ENCODE measurements around the gene PTPRN. TPM values are rescaled to one million over a fixed set of nuclear protein-coding genes. Genes with fewer than 3 reads are reported as not detected.
"Not testable (repeated sequence)": the region's sequence is repeated elsewhere in the genome, so short reads cannot be mapped to it uniquely, and the experiment has no call there.

Gene PTPRN
- total RNA-seq, 1 donor from 2014 or later = 4.1 TPM

- no peak for TF ChIP-seq CTCF (conservative IDR thresholded peaks at IDR 0.05)
- no peaks in the 10 kb centered on the region for H3K36me3 Mint-ChIP-seq (ENCODE audit: low read depth)
- DNase-seq (ENCODE audit: low read depth, low spot score) = no peak
- H3K9me3 Mint-ChIP-seq = no peaks in the 10 kb centered on the region
- H3K27me3 Mint-ChIP-seq (ENCODE audit: low read depth) = peaks cover 90% of the 10 kb centered on the region
- no peak overlapping the region for H3K27ac Mint-ChIP-seq (ENCODE audit: unreplicated experiment)
- H3K4me1 Mint-ChIP-seq = no peaks in the 10 kb centered on the region
- no peak overlapping the region for H3K4me3 Mint-ChIP-seq
Observed at GRCh38 chr2:219325136-219325535, 15.9 kb upstream of the PTPRN start.

GRCh38 chr2:219323434-219323833, 14.2 kb upstream of the PTPRN start:
- no peaks in the 10 kb centered on the region for H3K4me1 Mint-ChIP-seq
- H3K27me3 Mint-ChIP-seq (ENCODE audit: low read depth) = peaks cover 78% of the 10 kb centered on the region
- no peak for DNase-seq (ENCODE audit: low read depth, low spot score)
- TF ChIP-seq CTCF (conservative IDR thresholded peaks at IDR 0.05) = no peak
- no peaks in the 10 kb centered on the region for H3K9me3 Mint-ChIP-seq
- no peak overlapping the region for H3K4me3 Mint-ChIP-seq
- H3K27ac Mint-ChIP-seq (ENCODE audit: unreplicated experiment) = no peak overlapping the region
- H3K36me3 Mint-ChIP-seq (ENCODE audit: low read depth) = no peaks in the 10 kb centered on the region

GRCh38 chr2:219314804-219315468, 5.7 kb upstream of the PTPRN start:
- Mint-ChIP-seq H3K36me3 (ENCODE audit: low read depth) (no peaks in the 10 kb centered on the region), H3K4me1 (no peaks in the 10 kb centered on the region), H3K4me3 (no peak overlapping the region), H3K9me3 (no peaks in the 10 kb centered on the region), H3K27ac (ENCODE audit: unreplicated experiment) (no peak overlapping the region), H3K27me3 (ENCODE audit: low read depth) (peaks cover 47% of the 10 kb centered on the region)
- TF ChIP-seq CTCF (conservative IDR thresholded peaks at IDR 0.05) = no peak
- DNase-seq (ENCODE audit: low read depth, low spot score) = no peak

- not testable (repeated sequence) for H3K36me3 Mint-ChIP-seq (ENCODE audit: low read depth); H3K27ac Mint-ChIP-seq (ENCODE audit: unreplicated experiment); H3K4me3 Mint-ChIP-seq; DNase-seq (ENCODE audit: low read depth, low spot score); H3K9me3 Mint-ChIP-seq; H3K4me1 Mint-ChIP-seq
- peaks cover 63% of the 10 kb centered on the region for H3K27me3 Mint-ChIP-seq (ENCODE audit: low read depth)
Observed at GRCh38 chr2:219312683-219313263, 3.6 kb upstream of the PTPRN start.

- Mint-ChIP-seq H3K27me3 (ENCODE audit: low read depth) (peaks cover 85% of the 10 kb centered on the region), H3K36me3 (ENCODE audit: low read depth) (no peaks in the 10 kb centered on the region)
Observed at GRCh38 chr2:219308142-219309101, 779 bp downstream of the PTPRN start.

More at GRCh38 chr2:219308142-219309101, 779 bp downstream of the PTPRN start:
- peak; percentile 86 for DNase-seq (ENCODE audit: low read depth, low spot score)
- peak overlapping the region; percentile 52 for H3K4me3 Mint-ChIP-seq
- H3K4me1 Mint-ChIP-seq = no peaks in the 10 kb centered on the region
- no peak overlapping the region for H3K27ac Mint-ChIP-seq (ENCODE audit: unreplicated experiment)
- TF ChIP-seq CTCF (conservative IDR thresholded peaks at IDR 0.05) = no peak
- no peaks in the 10 kb centered on the region for H3K9me3 Mint-ChIP-seq

Data from neural crest cell (in vitro differentiated cells).